Subcutaneous abdominal adipose tissue (tissue), 5 donors: Measurements from ENCODE around the gene AOAH.

ENCODE experiments used
- H3K27ac ChIP-seq: one replicate; pipeline ENCODE4 v1.7.0; 2013; ENCODE audit warnings: low read depth, mild to moderate bottlenecking, inconsistent platforms, low read length, moderate library complexity
- H3K27me3 ChIP-seq, 5 donors: one replicate each; pipeline ENCODE4 v1.7.0; 2013; ENCODE audit warnings: low read length in 5 of 5, inconsistent platforms in 1 of 5; ENCODE audit not compliant: control insufficient read depth in 5 of 5, insufficient read depth in 4 of 5
- H3K36me3 ChIP-seq, 5 donors: one replicate each; pipeline ENCODE4 v1.7.0; 2013; ENCODE audit warnings: low read length in 5 of 5; ENCODE audit not compliant: control insufficient read depth in 5 of 5, insufficient read depth in 5 of 5
- H3K4me1 ChIP-seq, 5 donors: one replicate each; pipeline ENCODE4 v1.7.0; 2013; ENCODE audit warnings: low read length in 5 of 5, mild to moderate bottlenecking in 3 of 5, moderate library complexity in 1 of 5; ENCODE audit not compliant: control insufficient read depth in 5 of 5, insufficient read depth in 5 of 5
- H3K4me3 ChIP-seq, 5 donors: one replicate each; pipeline ENCODE4 v1.7.0; 2013; ENCODE audit warnings: low read length in 5 of 5, low read depth in 1 of 5
- H3K9ac ChIP-seq, 5 donors: one replicate each; pipeline ENCODE4 v1.7.0; 2013; ENCODE audit warnings: low read length in 5 of 5, mild to moderate bottlenecking in 4 of 5, moderate library complexity in 3 of 5
- H3K9me3 ChIP-seq, 5 donors: one replicate each; pipeline ENCODE4 v1.7.0; 2013; ENCODE audit warnings: low read length in 5 of 5; ENCODE audit not compliant: control insufficient read depth in 5 of 5
- donor health status: healthy.
- donor health status: healthy.
- donor health status: healthy.
- donor health status: healthy.
- donor health status: healthy.

The AOAH gene

GRCh38 chr7:36625247-36625646, 99.0 kb downstream of the AOAH start:
- H3K9me3 ChIP-seq: no peaks in the 10 kb centered on the region
- H3K36me3 ChIP-seq: peaks cover 0 to 3% (median 0%) of the 10 kb centered on the region in 5 donors
- H3K27me3 ChIP-seq: peaks cover 0 to 2% (median 0%) of the 10 kb centered on the region in 5 donors
- H3K9ac ChIP-seq: no peak overlapping the region
- H3K4me3 ChIP-seq: no peak overlapping the region
- H3K4me1 ChIP-seq: peaks cover 0 to 24% (median 15%) of the 10 kb centered on the region in 5 donors
- no peak overlapping the region for H3K27ac ChIP-seq

GRCh38 chr7:36623247-36623646, 101.0 kb downstream of the AOAH start:
- H3K4me3 ChIP-seq: no peak overlapping the region
- H3K36me3 ChIP-seq: peaks cover 0 to 3% (median 0%) of the 10 kb centered on the region in 5 donors
- H3K27ac ChIP-seq: no peak overlapping the region
- no peaks in the 10 kb centered on the region for H3K27me3 ChIP-seq
- H3K9me3 ChIP-seq: no peaks in the 10 kb centered on the region
- no peak overlapping the region for H3K9ac ChIP-seq
- H3K4me1 ChIP-seq: peaks cover 0 to 24% (median 15%) of the 10 kb centered on the region in 5 donors

GRCh38 chr7:36621396-36621795, 102.9 kb downstream of the AOAH start:
- Histone ChIP-seq H3K27me3 (no peaks in the 10 kb centered on the region), H3K4me3 (no peak overlapping the region), H3K4me1 (peaks cover 0 to 24% (median 15%) of the 10 kb centered on the region in 5 donors), H3K9ac (no peak overlapping the region), H3K36me3 (peaks cover 0 to 7% (median 0%) of the 10 kb centered on the region in 5 donors), H3K27ac (no peak overlapping the region), H3K9me3 (no peaks in the 10 kb centered on the region)

- H3K9me3 ChIP-seq: no peaks in the 10 kb centered on the region
- peaks cover 0 to 17% (median 0%) of the 10 kb centered on the region in 5 donors for H3K36me3 ChIP-seq
- H3K27me3 ChIP-seq: no peaks in the 10 kb centered on the region
- no peak overlapping the region for H3K9ac ChIP-seq
- H3K27ac ChIP-seq: no peak overlapping the region
- H3K4me3 ChIP-seq: no peak overlapping the region
- peaks cover 0 to 26% (median 15%) of the 10 kb centered on the region in 5 donors for H3K4me1 ChIP-seq
Measured at GRCh38 chr7:36620166-36620708, 104.1 kb downstream of the AOAH start.

- Histone ChIP-seq H3K36me3 (peaks cover 0 to 17% (median 0%) of the 10 kb centered on the region in 5 donors), H3K4me1 (peaks cover 0 to 11% (median 7%) of the 10 kb centered on the region in 5 donors)
Measured at GRCh38 chr7:36617408-36617807, 106.9 kb downstream of the AOAH start.

GRCh38 chr7:36615852-36616540, 108.3 kb downstream of the AOAH start:
- Histone ChIP-seq H3K9me3 (no peaks in the 10 kb centered on the region), H3K4me1 (peaks cover 0 to 10% (median 6%) of the 10 kb centered on the region in 5 donors), H3K27ac (no peak overlapping the region), H3K36me3 (peaks cover 0 to 17% (median 0%) of the 10 kb centered on the region in 5 donors), H3K9ac (no peak overlapping the region), H3K4me3 (no peak overlapping the region), H3K27me3 (peaks cover 0 to 2% (median 0%) of the 10 kb centered on the region in 5 donors)

More at GRCh38 chr7:36617408-36617807, 106.9 kb downstream of the AOAH start:
- H3K27me3 ChIP-seq: no peaks in the 10 kb centered on the region
- H3K9ac ChIP-seq: no peak overlapping the region
- no peak overlapping the region for H3K27ac ChIP-seq
- no peaks in the 10 kb centered on the region for H3K9me3 ChIP-seq
- no peak overlapping the region for H3K4me3 ChIP-seq

GRCh38 chr7:36614959-36615358, 109.3 kb downstream of the AOAH start:
- H3K4me1 ChIP-seq: peaks cover 0 to 10% (median 3%) of the 10 kb centered on the region in 5 donors
- H3K9ac ChIP-seq: no peak overlapping the region
- H3K9me3 ChIP-seq: no peaks in the 10 kb centered on the region
- H3K36me3 ChIP-seq: peaks cover 0 to 17% (median 0%) of the 10 kb centered on the region in 5 donors
- peaks cover 0 to 2% (median 0%) of the 10 kb centered on the region in 5 donors for H3K27me3 ChIP-seq
- no peak overlapping the region for H3K27ac ChIP-seq
- H3K4me3 ChIP-seq: no peak overlapping the region

GRCh38 chr7:36613031-36613614, 111.2 kb downstream of the AOAH start:
- Histone ChIP-seq H3K9me3 (no peaks in the 10 kb centered on the region), H3K36me3 (peaks cover 0 to 17% (median 0%) of the 10 kb centered on the region in 5 donors), H3K4me1 (peaks cover 0 to 10% (median 3%) of the 10 kb centered on the region in 5 donors), H3K27ac (no peak overlapping the region), H3K4me3 (no peak overlapping the region), H3K9ac (no peak overlapping the region), H3K27me3 (peaks cover 0 to 6% (median 0%) of the 10 kb centered on the region in 5 donors)

GRCh38 chr7:36611703-36612102, 112.6 kb downstream of the AOAH start:
- H3K9me3 ChIP-seq: no peaks in the 10 kb centered on the region
- H3K4me3 ChIP-seq: no peak overlapping the region
- no peak overlapping the region for H3K27ac ChIP-seq
- peaks cover 0 to 10% (median 3%) of the 10 kb centered on the region in 5 donors for H3K4me1 ChIP-seq
- peaks cover 0 to 10% (median 0%) of the 10 kb centered on the region in 5 donors for H3K36me3 ChIP-seq
- no peak overlapping the region for H3K9ac ChIP-seq
- H3K27me3 ChIP-seq: peaks cover 0 to 9% (median 0%) of the 10 kb centered on the region in 5 donors

GRCh38 chr7:36607721-36608095, 116.6 kb downstream of the AOAH start:
- H3K9ac ChIP-seq: no peak overlapping the region
- H3K4me1 ChIP-seq: no peaks in the 10 kb centered on the region
- no peak overlapping the region for H3K4me3 ChIP-seq
- no peaks in the 10 kb centered on the region for H3K36me3 ChIP-seq
- H3K27ac ChIP-seq: no peak overlapping the region
- peaks cover 0 to 11% (median 2%) of the 10 kb centered on the region in 5 donors for H3K27me3 ChIP-seq
- H3K9me3 ChIP-seq: no peaks in the 10 kb centered on the region
